Measurements from ENCODE around the gene MAN1A1.

MAN1A1 gene

DNA sequence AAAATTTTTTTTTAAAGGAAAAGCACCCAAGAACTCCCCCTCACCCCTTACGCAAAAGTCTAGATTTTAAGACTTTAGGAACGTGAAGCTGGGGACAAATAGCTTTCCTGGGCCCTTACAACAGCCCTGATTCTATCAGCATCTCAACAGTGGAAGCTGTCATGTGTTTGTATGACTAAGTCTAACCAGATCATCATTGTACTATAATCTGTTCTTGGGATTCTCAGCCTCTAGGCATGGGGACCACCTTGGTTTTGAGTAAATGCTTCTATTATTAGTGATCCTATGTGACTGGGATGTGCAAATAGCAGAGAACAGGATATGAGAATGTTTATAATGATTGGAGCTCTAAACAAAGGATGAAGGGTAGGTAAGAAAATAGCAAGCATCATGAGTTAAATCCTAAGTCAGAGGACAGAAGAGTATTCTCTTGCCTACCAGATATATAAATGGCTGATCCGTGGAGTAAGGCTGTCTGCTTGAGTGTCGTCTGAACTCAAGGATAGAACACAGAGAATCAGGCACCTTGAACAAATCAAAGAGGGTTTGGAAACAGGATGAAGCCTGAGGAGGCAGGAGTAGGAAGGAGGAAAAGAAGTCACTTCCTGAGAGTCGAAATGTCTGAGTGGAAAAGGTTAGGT is 165.4 kb downstream of the MAN1A1 start:
- TF ChIP-seq POLR2AphosphoS5 (IDR thresholded peaks at IDR 0.05; ENCODE audit: low read depth, low read length), result no peak
- TF ChIP-seq TAF1 (IDR thresholded peaks at IDR 0.05; ENCODE audit: borderline replicate concordance, insufficient read depth, low read length), result no peak
- TF ChIP-seq, protein P1, sequence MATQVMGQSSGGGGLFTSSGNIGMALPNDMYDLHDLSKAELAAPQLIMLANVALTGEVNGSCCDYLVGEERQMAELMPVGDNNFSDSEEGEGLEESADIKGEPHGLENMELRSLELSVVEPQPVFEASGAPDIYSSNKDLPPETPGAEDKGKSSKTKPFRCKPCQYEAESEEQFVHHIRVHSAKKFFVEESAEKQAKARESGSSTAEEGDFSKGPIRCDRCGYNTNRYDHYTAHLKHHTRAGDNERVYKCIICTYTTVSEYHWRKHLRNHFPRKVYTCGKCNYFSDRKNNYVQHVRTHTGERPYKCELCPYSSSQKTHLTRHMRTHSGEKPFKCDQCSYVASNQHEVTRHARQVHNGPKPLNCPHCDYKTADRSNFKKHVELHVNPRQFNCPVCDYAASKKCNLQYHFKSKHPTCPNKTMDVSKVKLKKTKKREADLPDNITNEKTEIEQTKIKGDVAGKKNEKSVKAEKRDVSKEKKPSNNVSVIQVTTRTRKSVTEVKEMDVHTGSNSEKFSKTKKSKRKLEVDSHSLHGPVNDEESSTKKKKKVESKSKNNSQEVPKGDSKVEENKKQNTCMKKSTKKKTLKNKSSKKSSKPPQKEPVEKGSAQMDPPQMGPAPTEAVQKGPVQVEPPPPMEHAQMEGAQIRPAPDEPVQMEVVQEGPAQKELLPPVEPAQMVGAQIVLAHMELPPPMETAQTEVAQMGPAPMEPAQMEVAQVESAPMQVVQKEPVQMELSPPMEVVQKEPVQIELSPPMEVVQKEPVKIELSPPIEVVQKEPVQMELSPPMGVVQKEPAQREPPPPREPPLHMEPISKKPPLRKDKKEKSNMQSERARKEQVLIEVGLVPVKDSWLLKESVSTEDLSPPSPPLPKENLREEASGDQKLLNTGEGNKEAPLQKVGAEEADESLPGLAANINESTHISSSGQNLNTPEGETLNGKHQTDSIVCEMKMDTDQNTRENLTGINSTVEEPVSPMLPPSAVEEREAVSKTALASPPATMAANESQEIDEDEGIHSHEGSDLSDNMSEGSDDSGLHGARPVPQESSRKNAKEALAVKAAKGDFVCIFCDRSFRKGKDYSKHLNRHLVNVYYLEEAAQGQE (IDR thresholded peaks at IDR 0.05; ENCODE audit: insufficient read depth in 1 of 2, low read depth in 2 of 2, low read length in 2 of 2), result no peak
- TF ChIP-seq FOXP2 (optimal IDR thresholded peaks at IDR 0.05; ENCODE audit: borderline replicate concordance, extremely low read depth, extremely low read length, insufficient read depth), result no peak

DNA sequence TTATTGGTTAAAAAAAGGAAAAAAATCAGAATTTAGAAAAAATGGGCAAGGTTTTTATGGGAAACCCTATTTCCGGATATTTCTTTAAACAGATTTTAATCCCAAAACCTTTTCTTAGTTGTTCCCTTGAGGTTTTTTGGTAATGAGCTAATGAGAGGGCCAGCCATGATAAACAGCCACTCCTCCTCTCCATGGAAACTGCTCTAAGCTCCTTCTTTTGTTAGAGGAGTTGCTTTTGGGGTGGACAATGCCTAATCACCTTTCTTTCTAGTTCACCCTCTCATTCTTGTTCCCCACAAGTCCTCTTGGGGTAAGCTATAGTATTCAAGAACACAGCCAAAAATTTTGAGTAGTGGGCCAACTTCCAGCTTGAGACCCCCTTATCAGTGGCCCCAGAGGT is 166.1 kb downstream of the MAN1A1 start:
- TF ChIP-seq SIN3A (IDR thresholded peaks at IDR 0.05; ENCODE audit: borderline replicate concordance, insufficient read depth, low read length), result no peak
- TF ChIP-seq, protein P1 (IDR thresholded peaks at IDR 0.05; ENCODE audit: insufficient read depth in 1 of 2, low read depth in 2 of 2, low read length in 2 of 2), result no peak
- no peak for TF ChIP-seq POLR2AphosphoS5 (IDR thresholded peaks at IDR 0.05; ENCODE audit: low read depth, low read length)
- TF ChIP-seq FOXP2 (optimal IDR thresholded peaks at IDR 0.05; ENCODE audit: borderline replicate concordance, extremely low read depth, extremely low read length, insufficient read depth), result no peak
- no peak for TF ChIP-seq TAF1 (IDR thresholded peaks at IDR 0.05; ENCODE audit: borderline replicate concordance, insufficient read depth, low read length)

DNA sequence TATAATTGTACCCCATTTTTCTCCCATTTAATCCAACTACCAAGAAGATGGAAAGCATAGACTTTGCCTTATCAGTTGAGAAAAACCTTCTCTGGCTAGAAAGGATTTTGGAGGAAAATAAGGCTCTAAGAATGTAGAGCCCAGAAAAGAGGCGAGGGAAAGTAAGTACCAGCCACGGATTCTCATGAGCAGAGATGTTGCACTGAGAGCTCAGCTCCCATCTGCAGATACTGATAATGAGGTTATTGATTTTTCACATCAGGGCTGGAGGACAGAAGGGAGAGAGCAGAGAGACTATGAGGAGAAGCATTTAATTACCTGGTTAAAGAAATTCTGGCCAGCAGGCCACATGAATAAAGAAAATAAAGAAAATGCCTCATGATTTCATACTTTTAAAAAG is 166.7 kb downstream of the MAN1A1 start:
- no peak for TF ChIP-seq TAF1 (IDR thresholded peaks at IDR 0.05; ENCODE audit: borderline replicate concordance, insufficient read depth, low read length)
- TF ChIP-seq SIN3A (IDR thresholded peaks at IDR 0.05; ENCODE audit: borderline replicate concordance, insufficient read depth, low read length), result no peak
- TF ChIP-seq POLR2AphosphoS5 (IDR thresholded peaks at IDR 0.05; ENCODE audit: low read depth, low read length), result no peak
- TF ChIP-seq, protein P1 (IDR thresholded peaks at IDR 0.05; ENCODE audit: insufficient read depth in 1 of 2, low read depth in 2 of 2, low read length in 2 of 2), result no peak
- no peak for TF ChIP-seq FOXP2 (optimal IDR thresholded peaks at IDR 0.05; ENCODE audit: borderline replicate concordance, extremely low read depth, extremely low read length, insufficient read depth)

DNA sequence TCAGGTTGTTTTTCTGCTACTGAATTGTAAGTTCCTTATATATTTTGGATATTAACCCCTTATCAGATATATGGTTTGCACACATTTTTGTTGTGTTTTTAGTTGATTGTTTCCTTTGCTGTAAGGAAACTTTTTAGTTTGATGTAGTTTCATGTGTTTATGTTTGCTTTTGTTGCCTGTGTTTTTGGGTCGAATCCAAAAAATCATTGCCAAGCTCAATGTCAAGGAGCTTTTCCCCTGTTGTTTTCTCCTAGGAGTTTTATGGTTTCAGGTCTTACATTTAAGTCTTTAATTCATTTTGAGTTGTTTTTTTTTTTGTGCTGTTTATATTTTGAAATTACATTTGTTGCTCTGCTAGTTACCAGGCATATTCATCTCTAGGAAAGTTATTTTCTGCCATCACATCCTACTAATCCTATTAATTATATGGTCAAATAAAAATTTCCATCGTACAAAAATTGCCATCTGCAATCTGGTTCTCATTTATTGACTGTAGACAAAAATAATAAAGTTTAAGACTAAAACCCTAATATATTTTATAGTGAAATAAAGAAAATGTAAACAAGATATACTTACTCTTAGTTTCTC is 167.3 kb downstream of the MAN1A1 start:
- no peak for TF ChIP-seq FOXP2 (optimal IDR thresholded peaks at IDR 0.05; ENCODE audit: borderline replicate concordance, extremely low read depth, extremely low read length, insufficient read depth)
- TF ChIP-seq POLR2AphosphoS5 (IDR thresholded peaks at IDR 0.05; ENCODE audit: low read depth, low read length), result no peak
- no peak for TF ChIP-seq SIN3A (IDR thresholded peaks at IDR 0.05; ENCODE audit: borderline replicate concordance, insufficient read depth, low read length)
- TF ChIP-seq, protein P1 (IDR thresholded peaks at IDR 0.05; ENCODE audit: insufficient read depth in 1 of 2, low read depth in 2 of 2, low read length in 2 of 2), result no peak
- TF ChIP-seq TAF1 (IDR thresholded peaks at IDR 0.05; ENCODE audit: borderline replicate concordance, insufficient read depth, low read length), result no peak
